Stomach (tissue), 4 donors: ENCODE measurements around the gene LRIG1.

ENCODE experiments used
- EP300 ChIP-seq: sonication (generic); formaldehyde crosslinking; IDR thresholded peaks from one replicate; pipeline ENCODE4 v1.6.1; 2017; ENCODE audit warnings: antibody characterized with exemption
- POLR2A ChIP-seq, 4 donors: fragments of 450-650 bp; IDR thresholded peaks; one replicate each; pipeline ENCODE4 v1.6.1; 2016; ENCODE audit warnings: antibody characterized with exemption in 4 of 4, control low read depth in 2 of 4, mild to moderate bottlenecking in 1 of 4, moderate library complexity in 1 of 4
- POLR2AphosphoS5 ChIP-seq, 3 donors: sonication (generic); formaldehyde crosslinking; IDR thresholded peaks; one replicate each; pipeline ENCODE4 v1.6.1; 2016; ENCODE audit warnings: antibody characterized with exemption in 3 of 3
- TF ChIP-seq, protein P1 (sequence below), 7 experiments: fragments of 450-650 bp in 4 of 7; fragments of 200-600 bp in 3 of 7; sonication (generic) in 3 of 7; IDR thresholded peaks; one replicate each; pipeline ENCODE4 v1.5.1; 2016 to 2019; ENCODE audit warnings: antibody characterized with exemption in 7 of 7, control low read depth in 2 of 7, mild to moderate bottlenecking in 1 of 7

DNA sequence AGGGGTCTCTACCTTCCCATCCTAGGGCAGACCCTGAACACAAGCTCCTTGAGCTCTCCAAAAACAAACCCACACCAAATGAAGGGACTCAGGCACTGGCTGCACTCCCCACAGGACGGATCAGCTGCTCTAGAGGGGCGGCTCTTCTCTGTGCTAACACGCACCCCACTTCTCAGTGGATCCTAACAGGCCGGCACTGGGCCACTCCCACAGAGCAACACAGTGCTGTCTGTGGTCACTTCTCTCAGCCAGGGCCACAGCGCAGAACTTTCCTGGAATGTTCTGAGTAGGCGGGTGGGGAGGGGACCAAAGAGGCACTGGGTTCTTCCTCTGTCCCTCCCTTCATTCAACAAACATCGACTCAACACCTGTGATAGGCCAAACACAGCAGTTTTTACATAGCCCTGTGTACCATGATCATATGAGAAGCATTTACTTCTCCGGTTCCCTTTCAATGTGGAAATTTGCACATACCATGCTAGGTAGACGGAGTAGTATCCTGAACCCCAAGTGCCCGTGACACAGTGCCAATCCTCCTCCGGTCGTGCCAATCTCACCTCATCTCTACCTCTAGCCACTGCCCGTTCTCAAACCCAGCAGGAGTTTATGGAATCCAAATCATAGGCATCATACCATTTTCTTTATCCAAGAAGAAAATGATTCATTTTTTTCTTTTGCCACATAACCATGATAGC lies 98.1 kb downstream of the LRIG1 start:
- TF ChIP-seq, protein P1, sequence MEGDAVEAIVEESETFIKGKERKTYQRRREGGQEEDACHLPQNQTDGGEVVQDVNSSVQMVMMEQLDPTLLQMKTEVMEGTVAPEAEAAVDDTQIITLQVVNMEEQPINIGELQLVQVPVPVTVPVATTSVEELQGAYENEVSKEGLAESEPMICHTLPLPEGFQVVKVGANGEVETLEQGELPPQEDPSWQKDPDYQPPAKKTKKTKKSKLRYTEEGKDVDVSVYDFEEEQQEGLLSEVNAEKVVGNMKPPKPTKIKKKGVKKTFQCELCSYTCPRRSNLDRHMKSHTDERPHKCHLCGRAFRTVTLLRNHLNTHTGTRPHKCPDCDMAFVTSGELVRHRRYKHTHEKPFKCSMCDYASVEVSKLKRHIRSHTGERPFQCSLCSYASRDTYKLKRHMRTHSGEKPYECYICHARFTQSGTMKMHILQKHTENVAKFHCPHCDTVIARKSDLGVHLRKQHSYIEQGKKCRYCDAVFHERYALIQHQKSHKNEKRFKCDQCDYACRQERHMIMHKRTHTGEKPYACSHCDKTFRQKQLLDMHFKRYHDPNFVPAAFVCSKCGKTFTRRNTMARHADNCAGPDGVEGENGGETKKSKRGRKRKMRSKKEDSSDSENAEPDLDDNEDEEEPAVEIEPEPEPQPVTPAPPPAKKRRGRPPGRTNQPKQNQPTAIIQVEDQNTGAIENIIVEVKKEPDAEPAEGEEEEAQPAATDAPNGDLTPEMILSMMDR (IDR thresholded peaks at IDR 0.05) = no peak
- TF ChIP-seq EP300 (no peak), POLR2AphosphoS5 (IDR thresholded peaks at IDR 0.05) (no peak), POLR2A (IDR thresholded peaks at IDR 0.05) (no peak)
